PC-9 (cell line): Measurements from ENCODE around the gene VAV2.

Experiments
- CTCF ChIP-seq: fragments of 200-600 bp; sonication (generic); conservative IDR thresholded peaks from 2 replicates; pipeline ENCODE4 v1.6.1; 2017; ENCODE audit warnings: mixed run types, antibody characterized with exemption, mild to moderate bottlenecking, moderate library complexity
- EZH2 ChIP-seq: fragments of 200-600 bp; sonication (generic); IDR thresholded peaks from 2 replicates; pipeline ENCODE4 v1.8.0; 2017; ENCODE audit warnings: antibody characterized with exemption, low read depth

GRCh38 chr9:133930046-133930681 lies 62.0 kb downstream of the VAV2 start:
- no peak for TF ChIP-seq CTCF
- no peak for TF ChIP-seq EZH2
